Measurements from ENCODE around the gene TMUB2.
A peak's percentile ranks its signal among the peaks of the same experiment; 100 is the strongest.

TMUB2 gene

GRCh38 chr17:44176671-44177501, 9.9 kb upstream of the TMUB2 start:
- DNase-seq (ENCODE audit: low read depth in 2 of 3, low spot score in 2 of 3), result no peak

- DNase-seq (ENCODE audit: low read depth in 2 of 3, low spot score in 2 of 3), result no peak
Measured at GRCh38 chr17:44177640-44178039, 9.1 kb upstream of the TMUB2 start.

GRCh38 chr17:44178133-44178532, 8.6 kb upstream of the TMUB2 start:
- no peak for DNase-seq (ENCODE audit: low read depth in 2 of 3, low spot score in 2 of 3)

- no peak for DNase-seq (ENCODE audit: low read depth in 2 of 3, low spot score in 2 of 3)
Measured at GRCh38 chr17:44183024-44183423, 3.7 kb upstream of the TMUB2 start.

GRCh38 chr17:44184212-44184810, 2.5 kb upstream of the TMUB2 start:
- no peak for DNase-seq (ENCODE audit: low read depth in 2 of 3, low spot score in 2 of 3)

- DNase-seq (ENCODE audit: low read depth in 2 of 3, low spot score in 2 of 3), result no peak
Measured at GRCh38 chr17:44187131-44187899, 543 bp downstream of the TMUB2 start.

GRCh38 chr17:44188576-44189403, 2.0 kb downstream of the TMUB2 start:
- no peak for DNase-seq (ENCODE audit: low read depth in 2 of 3, low spot score in 2 of 3)

GRCh38 chr17:44190481-44190880, 3.7 kb downstream of the TMUB2 start:
- DNase-seq (ENCODE audit: low read depth in 2 of 3, low spot score in 2 of 3), result no peak

GRCh38 chr17:44191369-44191768, 4.6 kb downstream of the TMUB2 start:
- DNase-seq (ENCODE audit: low read depth in 2 of 3, low spot score in 2 of 3), result no peak

- no peak for DNase-seq (ENCODE audit: low read depth in 2 of 3, low spot score in 2 of 3)
Measured at GRCh38 chr17:44191941-44192496, 5.2 kb downstream of the TMUB2 start.

GRCh38 chr17:44192750-44193149, 6.0 kb downstream of the TMUB2 start:
- DNase-seq (ENCODE audit: low read depth in 2 of 3, low spot score in 2 of 3), result no peak

GRCh38 chr17:44193326-44194084, 6.7 kb downstream of the TMUB2 start:
- no peak for DNase-seq (ENCODE audit: low read depth in 2 of 3, low spot score in 2 of 3)

GRCh38 chr17:44197107-44197506, 10.3 kb downstream of the TMUB2 start:
- DNase-seq (ENCODE audit: low read depth in 2 of 3, low spot score in 2 of 3), result no peak

- DNase-seq (ENCODE audit: low read depth in 2 of 3, low spot score in 2 of 3), result no peak
Measured at GRCh38 chr17:44197980-44198720, 11.4 kb downstream of the TMUB2 start.

- no peak for DNase-seq (ENCODE audit: low read depth in 2 of 3, low spot score in 2 of 3)
Measured at GRCh38 chr17:44198721-44199552, 12.2 kb downstream of the TMUB2 start.

- DNase-seq (ENCODE audit: low read depth in 2 of 3, low spot score in 2 of 3), result peak; percentile 97 to 99 (median 97)
Measured at GRCh38 chr17:44199553-44200477, 13.0 kb downstream of the TMUB2 start, which contains the start of gene ATXN7L3. ATXN7L3 (minus strand) TSS chr17:44199884; CDS start chr17:44198070, 1,814 bp downstream.

GRCh38 chr17:44200478-44201155, 13.8 kb downstream of the TMUB2 start:
- no peak for DNase-seq (ENCODE audit: low read depth in 2 of 3, low spot score in 2 of 3)
